H1 (cell line): Measurements from ENCODE around the gene RBFOX1. TPM values are rescaled to one million over a fixed set of nuclear protein-coding genes. Genes with fewer than 3 reads are reported as not detected.

Experiments used
- CTCF ChIA-PET: fragments of 300-600 bp; sonication (Branson Sonifier 250); formaldehyde crosslinking; loops from one replicate; lab custom pipeline; 2021; ENCODE audit not compliant: partially characterized antibody; lab: Charles Lee
- POLR2A ChIA-PET: fragments of 300-600 bp; sonication (Branson Sonifier 250); formaldehyde crosslinking; loops from one replicate; lab custom pipeline; 2021; ENCODE audit warnings: inconsistent platforms; ENCODE audit not compliant: partially characterized antibody; lab: Charles Lee
- DNase-seq, 2 experiments: peaks; one replicate each; pipeline versions ENCODE4 v3.0.0 to v3.0.0-alpha.2; 2010 to 2022; ENCODE audit warnings: low spot score in 2 of 2, low read depth in 1 of 2, mixed read lengths in 1 of 2
- FAIRE-seq: peaks from 2 replicates; lab custom pipeline; 2011; peaks lifted over from hg19 to GRCh38; lab: Jason Lieb, UNC
- H2AFZ ChIP-seq: 2 replicates; pipeline ENCODE4 v1.8.1; 2012; ENCODE audit warnings: low read length, inconsistent platforms
- H2AK5ac ChIP-seq: 2 replicates; pipeline ENCODE4 v1.6.1; 2013; ENCODE audit warnings: low read depth, low read length
- H2BK120ac ChIP-seq: replicated peaks from 2 replicates; pipeline ENCODE3; 2013; ENCODE audit warnings: low read depth, low read length, inconsistent platforms
- H2BK12ac ChIP-seq: 2 replicates; pipeline ENCODE4 v1.6.1; 2013; ENCODE audit warnings: low read depth, low read length
- H2BK15ac ChIP-seq: 2 replicates; pipeline ENCODE4 v1.6.1; 2013; ENCODE audit warnings: low read length
- H2BK20ac ChIP-seq: 2 replicates; pipeline ENCODE4 v1.6.1; 2013; ENCODE audit warnings: low read length
- H2BK5ac ChIP-seq: 2 replicates; pipeline ENCODE4 v1.6.1; 2013; ENCODE audit warnings: low read depth, low read length
- H3K14ac ChIP-seq: 2 replicates; pipeline ENCODE4 v1.6.1; 2013; ENCODE audit warnings: inconsistent platforms; ENCODE audit not compliant: insufficient read length
- H3K18ac ChIP-seq: 2 replicates; pipeline ENCODE4 v1.6.1; 2013; ENCODE audit warnings: low read length; ENCODE audit errors: extremely low read depth
- H3K23ac ChIP-seq: 2 replicates; pipeline ENCODE4 v1.6.1; 2013; ENCODE audit warnings: inconsistent platforms; ENCODE audit not compliant: insufficient read length
- H3K23me2 ChIP-seq: 2 replicates; pipeline ENCODE4 v1.6.1; 2013; ENCODE audit warnings: low read depth, low read length
- H3K27ac ChIP-seq: 2 replicates; pipeline ENCODE4 v1.6.1; 2011; ENCODE audit warnings: low read depth, low read length, inconsistent platforms
- H3K27me3 ChIP-seq, 4 experiments: replicated peaks in 1 of 4; 1 replicate in 1 of 4; 2 replicates in 3 of 4; pipeline versions ENCODE4 v1.6.1 to v1.8.1; 2011 to 2013; ENCODE audit warnings: low read length in 3 of 4, mild to moderate bottlenecking in 3 of 4, inconsistent platforms in 2 of 4, mixed read lengths in 2 of 4, moderate library complexity in 1 of 4; ENCODE audit not compliant: control insufficient read depth in 3 of 4, insufficient read depth in 3 of 4; ENCODE audit errors: extremely low read depth in 1 of 4
- H3K36me3 ChIP-seq, 4 experiments: 2 replicates each; pipeline versions ENCODE4 v1.6.1 to v1.8.1; 2011 to 2013; ENCODE audit warnings: mild to moderate bottlenecking in 4 of 4, low read length in 3 of 4, moderate library complexity in 2 of 4, control low read depth in 1 of 4, inconsistent platforms in 1 of 4; ENCODE audit not compliant: insufficient read depth in 4 of 4, control insufficient read depth in 2 of 4
- H3K4ac ChIP-seq: replicated peaks from 2 replicates; pipeline ENCODE3; 2013; ENCODE audit warnings: low read length, low read depth, mixed read lengths, inconsistent platforms; ENCODE audit not compliant: insufficient read length
- H3K4me1 ChIP-seq, 4 experiments: replicated peaks in 1 of 4; 1 replicate in 1 of 4; 2 replicates in 3 of 4; pipeline versions ENCODE4 v1.6.1 to v1.8.1; 2011 to 2013; ENCODE audit warnings: low read length in 3 of 4, inconsistent platforms in 2 of 4, mixed read lengths in 1 of 4; ENCODE audit not compliant: insufficient read depth in 4 of 4, control insufficient read depth in 3 of 4
- H3K4me2 ChIP-seq, 2 experiments: 2 replicates each; pipeline versions ENCODE4 v1.6.1 to v1.8.1; 2011 to 2013; ENCODE audit warnings: low read depth in 2 of 2, low read length in 2 of 2, control low read depth in 1 of 2, inconsistent platforms in 1 of 2, mild to moderate bottlenecking in 1 of 2; ENCODE audit not compliant: insufficient read depth in 1 of 2
- H3K4me3 ChIP-seq, 4 experiments: fragments of 200-600, 300-600 bp in 1 of 4; sonication (generic), shearing (Covaris generic), sonication (Bioruptor Twin) in 1 of 4; 2 replicates each; pipeline versions ENCODE4 v1.5.1 to v1.8.1; 2011 to 2016; ENCODE audit warnings: low read length in 4 of 4, low read depth in 3 of 4, control low read depth in 2 of 4, inconsistent platforms in 2 of 4, mild to moderate bottlenecking in 2 of 4, mixed read lengths in 1 of 4, moderate library complexity in 1 of 4; ENCODE audit not compliant: insufficient read depth in 2 of 4; ENCODE audit errors: extremely low read depth in 1 of 4
- H3K56ac ChIP-seq: replicated peaks from 2 replicates; pipeline ENCODE3; 2013; ENCODE audit warnings: low read depth, mild to moderate bottlenecking, mixed read lengths, low read length, inconsistent platforms; ENCODE audit not compliant: insufficient read length
- H3K79me1 ChIP-seq: 2 replicates; pipeline ENCODE4 v1.6.1; 2013; ENCODE audit warnings: low read depth, low read length, control low read depth
- H3K79me2 ChIP-seq, 2 experiments: 2 replicates each; pipeline versions ENCODE4 v1.6.1 to v1.8.1; 2012 to 2013; ENCODE audit warnings: low read length in 2 of 2, mild to moderate bottlenecking in 2 of 2, inconsistent platforms in 1 of 2; ENCODE audit not compliant: insufficient read depth in 2 of 2, control insufficient read depth in 1 of 2
- H3K9ac ChIP-seq, 4 experiments: replicated peaks in 1 of 4; 1 replicate in 1 of 4; 2 replicates in 3 of 4; pipeline versions ENCODE4 v1.6.1 to v1.8.1; 2011 to 2013; ENCODE audit warnings: low read depth in 3 of 4, low read length in 3 of 4, control low read depth in 2 of 4, mild to moderate bottlenecking in 2 of 4, moderate library complexity in 2 of 4, inconsistent platforms in 1 of 4; ENCODE audit errors: extremely low read depth in 1 of 4
- H3K9me3 ChIP-seq, 2 experiments: 2 replicates each; pipeline versions ENCODE4 v1.6.1 to v1.8.1; 2012 to 2013; ENCODE audit warnings: mild to moderate bottlenecking in 2 of 2, moderate library complexity in 2 of 2, control low read depth in 1 of 2, inconsistent platforms in 1 of 2, low read depth in 1 of 2, low read length in 1 of 2, mixed read lengths in 1 of 2; ENCODE audit not compliant: insufficient read depth in 2 of 2
- H4K20me1 ChIP-seq, 2 experiments: replicated peaks in 1 of 2; 2 replicates each; pipeline versions ENCODE3 to v1.8.1; 2011 to 2013; ENCODE audit warnings: inconsistent platforms in 2 of 2, low read length in 2 of 2, mild to moderate bottlenecking in 1 of 2; ENCODE audit not compliant: insufficient read depth in 2 of 2, control insufficient read depth in 1 of 2
- H4K5ac ChIP-seq: 2 replicates; pipeline ENCODE4 v1.6.1; 2013; ENCODE audit warnings: low read length, low read depth, mixed read lengths, inconsistent platforms; ENCODE audit not compliant: insufficient read length
- H4K8ac ChIP-seq: 2 replicates; pipeline ENCODE4 v1.8.0; 2013; ENCODE audit warnings: mild to moderate bottlenecking, moderate library complexity, low read length, inconsistent platforms; ENCODE audit not compliant: insufficient read depth; ENCODE audit errors: extremely low read depth
- H4K91ac ChIP-seq: replicated peaks from 2 replicates; pipeline ENCODE3; 2013; ENCODE audit warnings: low read length, mixed read lengths, inconsistent platforms; ENCODE audit not compliant: insufficient read length
- CREB1 ChIP-seq: IDR thresholded peaks from 2 replicates; pipeline ENCODE4 v1.6.1; 2012; ENCODE audit warnings: inconsistent platforms
- EGR1 ChIP-seq: IDR thresholded peaks from 2 replicates; pipeline ENCODE4 v1.6.1; 2011; ENCODE audit warnings: low read depth, low read length, borderline replicate concordance
- EZH2 ChIP-seq: fragments of 200-600 bp; sonication (generic); IDR thresholded peaks from 2 replicates; pipeline ENCODE4 v1.7.1; 2012; ENCODE audit warnings: low read depth, mild to moderate bottlenecking, moderate library complexity, low read length, inconsistent platforms; ENCODE audit not compliant: severe bottlenecking
- FOSL1 ChIP-seq: IDR thresholded peaks from 2 replicates; pipeline ENCODE4 v1.6.1; 2011; ENCODE audit warnings: mild to moderate bottlenecking, low read depth, low read length, moderate library complexity; ENCODE audit not compliant: insufficient read depth
- GABPA ChIP-seq: IDR thresholded peaks from 2 replicates; pipeline ENCODE4 v1.6.1; 2011; ENCODE audit warnings: mild to moderate bottlenecking, low read length, moderate library complexity, borderline replicate concordance; ENCODE audit not compliant: insufficient read depth
- KDM1A ChIP-seq: fragments of 200-600, 300-600 bp; sonication (generic); IDR thresholded peaks from 2 replicates; pipeline ENCODE4 v1.7.1; 2016; ENCODE audit warnings: mild to moderate bottlenecking, low read length, borderline replicate concordance
- POU5F1 ChIP-seq: IDR thresholded peaks from 2 replicates; pipeline ENCODE4 v1.6.1; 2011; ENCODE audit warnings: low read depth, mild to moderate bottlenecking, low read length, moderate library complexity
- RBBP5 ChIP-seq: IDR thresholded peaks from 2 replicates; pipeline ENCODE4 v1.7.1; 2012; ENCODE audit warnings: low read depth, mild to moderate bottlenecking, inconsistent platforms, low read length, moderate library complexity, borderline replicate concordance
- RNF2 ChIP-seq: fragments of 200-900, 300-1000 bp; sonication (generic); IDR thresholded peaks from 2 replicates; pipeline ENCODE4 v1.7.1; 2016; ENCODE audit warnings: borderline replicate concordance, low read depth, mild to moderate bottlenecking, antibody characterized with exemption, low read length; ENCODE audit not compliant: poor library complexity, severe bottlenecking; ENCODE audit errors: missing control alignments
- SUZ12 ChIP-seq: fragments of 200-600 bp; sonication (generic); IDR thresholded peaks from 2 replicates; pipeline ENCODE4 v1.6.1; 2012; ENCODE audit warnings: mild to moderate bottlenecking, inconsistent platforms, low read length, moderate library complexity, mixed read lengths
- TAF1 ChIP-seq: IDR thresholded peaks from 2 replicates; pipeline ENCODE4 v1.6.1; 2011; ENCODE audit warnings: mild to moderate bottlenecking, low read depth, low read length
- TAF7 ChIP-seq: optimal IDR thresholded peaks from 2 replicates; pipeline ENCODE3; 2011; ENCODE audit warnings: low read depth, mild to moderate bottlenecking, inconsistent platforms, low read length, moderate library complexity, borderline replicate concordance
- TEAD4 ChIP-seq: IDR thresholded peaks from 2 replicates; pipeline ENCODE4 v1.6.1; 2012; ENCODE audit warnings: low read depth, low read length, inconsistent platforms, mixed read lengths
- YY1 ChIP-seq: IDR thresholded peaks from 2 replicates; pipeline ENCODE4 v1.6.1; 2011; ENCODE audit warnings: low read depth, mild to moderate bottlenecking, low read length
- WGBS, 2 experiments: shearing (Covaris generic) in 1 of 2; methylation state at CpG; one replicate each; pipeline versions ENCODE4 v1.1.6 to v1.1.7; 2013 to 2015; ENCODE audit warnings: low lambda C conversion rate in 2 of 2, mixed read lengths in 2 of 2, inconsistent platforms in 1 of 2, low coverage in 1 of 2, missing lambda C conversion rate in 1 of 2; ENCODE audit not compliant: insufficient replicate concordance in 2 of 2, insufficient coverage in 1 of 2, insufficient read length in 1 of 2; ENCODE audit errors: extremely low coverage in 1 of 2, missing lambda C conversion rate in 1 of 2; 5-methylcytosine and 5-hydroxymethylcytosine counted together
- polyA plus RNA-seq, 7 experiments: library from polyadenylated mRNA; depleted of rRNA in 3 of 7; stranded (reverse) in 5 of 7; unstranded in 2 of 7; fragments of >200 nt in 5 of 7; fragments of 200-250 nt in 2 of 7; gene quantifications; 1 replicate in 5 of 7; 2 replicates in 1 of 7; 4 replicates in 1 of 7; pipeline versions ENCODE4 v1.2.1 to v1.2.3, GENCODE V29; 2011 to 2013; ENCODE audit warnings: missing spikeins in 2 of 7, mixed read lengths in 2 of 7
- total RNA-seq: library from RNA; stranded (reverse); fragmentation: NEBNext Ultra II Directional; extraction: Animal tissue kit (Norgen Biotek cat#: 25700); gene quantifications from 2 replicates; pipeline ENCODE4 v1.2.1, GENCODE V29; 2021

RBFOX1 gene
- total and polyA plus RNA-seq, 2 of the 8 experiments (the other 6 are each of a cell fraction or from before 2014, with no cell fraction given) = 1.7 to 2.8 TPM

DNA sequence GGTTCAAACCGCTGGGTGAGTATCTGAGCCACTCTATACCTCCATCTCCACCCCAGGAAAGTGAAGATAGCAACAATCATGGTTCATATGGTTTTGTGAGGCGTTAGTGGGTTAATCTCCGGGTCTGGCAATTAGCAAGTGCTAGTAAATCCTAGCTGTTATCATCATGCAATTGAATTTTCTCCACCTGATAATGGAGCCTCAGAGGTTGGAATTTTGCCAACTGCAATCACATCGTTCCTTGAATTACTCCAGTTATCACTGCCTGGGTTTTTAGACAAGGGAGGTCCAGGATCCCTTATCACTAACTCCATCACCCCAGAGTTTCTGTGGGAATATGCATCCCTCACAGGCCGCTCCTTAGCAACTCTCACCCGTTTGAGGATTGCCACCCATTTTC lies 311.5 kb downstream of the RBFOX1 start:
- CTCF ChIA-PET = no interaction called here
- TF ChIP-seq SUZ12 (no peak), TEAD4 (no peak), TAF7 (no peak), RBBP5 (no peak), TAF1 (no peak), CREB1 (no peak), FOSL1 (no peak), YY1 (no peak), EZH2 (no peak), RNF2 (no peak), GABPA (no peak), EGR1 (no peak), POU5F1 (no peak), KDM1A (no peak)

More for the DNA sequence above, 311.5 kb downstream of the RBFOX1 start:
- Histone ChIP-seq H3K9ac (no peak overlapping the region), H2AK5ac (no peak overlapping the region), H2BK120ac (no peak overlapping the region), H3K27ac (no peak overlapping the region), H4K5ac (no peak overlapping the region), H3K4me3 (no peak overlapping the region), H2BK12ac (no peak overlapping the region), H4K91ac (no peak overlapping the region), H3K79me1 (no peaks in the 10 kb centered on the region), H3K27me3 (no peaks in the 10 kb centered on the region; a peak in 1 of 7 replicates), H3K23me2 (no peaks in the 10 kb centered on the region), H2BK20ac (no peak overlapping the region), H3K4ac (no peak overlapping the region), H2BK5ac (no peak overlapping the region), H3K4me2 (no peak overlapping the region), H3K14ac (no peak overlapping the region), H3K23ac (no peak overlapping the region), H3K79me2 (no peaks in the 10 kb centered on the region), H3K18ac (no peak overlapping the region), H3K56ac (no peak overlapping the region), H3K36me3 (no peaks in the 10 kb centered on the region), H4K8ac (no peak overlapping the region), H3K4me1 (no peaks in the 10 kb centered on the region), H2AFZ (no peak overlapping the region), H3K9me3 (no peaks in the 10 kb centered on the region), H4K20me1 (no peaks in the 10 kb centered on the region), H2BK15ac (no peak overlapping the region)
- POLR2A ChIA-PET = interaction anchor here (1.5 kb wide), 1 partner anchor 11 kb away, joined by 4 read pairs; no protein-coding TSS in a partner anchor
- 92% methylated on average over 6 of the region's 6 CpGs; no CpG with 5 or more reads in 1 of the 2 experiments for WGBS, 2 experiments
- no peak for FAIRE-seq
- no peak for DNase-seq
